CD14-positive monocyte (primary cell): ENCODE data around the gene DAPK1. TPM values are rescaled to one million over a fixed set of nuclear protein-coding genes. Genes with fewer than 3 reads are reported as not detected.
A peak's percentile ranks its signal among the peaks of the same experiment; 100 is the strongest.

Experiments
- DNase-seq, 3 donors: peaks; one replicate each; pipeline ENCODE4 v3.0.0-alpha.2; 2011 to 2022
- H2AFZ ChIP-seq: 2 replicates; pipeline ENCODE4 v1.6.0; 2012; ENCODE audit warnings: mild to moderate bottlenecking, low read depth, low read length, inconsistent platforms; ENCODE audit not compliant: insufficient read depth, poor library complexity, severe bottlenecking
- H3K27ac ChIP-seq, 2 donors: 1 replicate in 1 of 2; 2 replicates in 1 of 2; pipeline ENCODE4 v1.5.1; 2012 to 2013; ENCODE audit warnings: low read length in 2 of 2, control low read depth in 1 of 2, inconsistent platforms in 1 of 2, low read depth in 1 of 2, mild to moderate bottlenecking in 1 of 2
- H3K27me3 ChIP-seq, 2 donors: one replicate each; pipeline versions ENCODE4 v1.6.0 to v1.6.1; 2011 to 2013; ENCODE audit warnings: low read length in 2 of 2; ENCODE audit not compliant: control insufficient read depth in 2 of 2, insufficient read depth in 2 of 2
- H3K36me3 ChIP-seq, 2 donors: replicated peaks in 1 of 2; 1 replicate in 1 of 2; 2 replicates in 1 of 2; pipeline versions ENCODE4 v1.5.1 to v1.6.1; 2012 to 2013; ENCODE audit warnings: low read length in 2 of 2, control low read depth in 1 of 2, inconsistent platforms in 1 of 2, mild to moderate bottlenecking in 1 of 2; ENCODE audit not compliant: insufficient read depth in 2 of 2, control insufficient read depth in 1 of 2
- H3K4me1 ChIP-seq, 2 donors: 1 replicate in 1 of 2; 2 replicates in 1 of 2; pipeline versions ENCODE4 v1.5.1 to v1.6.1; 2012 to 2013; ENCODE audit warnings: low read length in 2 of 2, control low read depth in 1 of 2, inconsistent platforms in 1 of 2, mild to moderate bottlenecking in 1 of 2, moderate library complexity in 1 of 2; ENCODE audit not compliant: insufficient read depth in 2 of 2, control insufficient read depth in 1 of 2
- H3K4me2 ChIP-seq: replicated peaks from 2 replicates; pipeline ENCODE3; 2012; ENCODE audit warnings: low read length, moderate library complexity, mild to moderate bottlenecking; ENCODE audit not compliant: poor library complexity, severe bottlenecking; ENCODE audit errors: extremely low read depth
- H3K4me3 ChIP-seq, 3 experiments: fragments of 200-600 bp in 1 of 3; sonication (generic) in 1 of 3; replicated peaks in 1 of 3; 1 replicate in 2 of 3; 2 replicates in 1 of 3; pipeline ENCODE4 v1.5.1; 2011 to 2013; ENCODE audit warnings: low read length in 3 of 3, mild to moderate bottlenecking in 3 of 3, control low read depth in 2 of 3, low read depth in 2 of 3, inconsistent platforms in 1 of 3, moderate library complexity in 1 of 3
- H3K79me2 ChIP-seq: 2 replicates; pipeline ENCODE4 v1.6.0; 2012; ENCODE audit warnings: mild to moderate bottlenecking, control low read depth, inconsistent platforms, low read length, moderate library complexity; ENCODE audit not compliant: insufficient read depth
- H3K9ac ChIP-seq: 2 replicates; pipeline ENCODE4 v1.6.0; 2017; ENCODE audit warnings: low read length, mild to moderate bottlenecking; ENCODE audit not compliant: insufficient read depth, poor library complexity, severe bottlenecking
- H3K9me3 ChIP-seq, 2 donors: replicated peaks in 1 of 2; 1 replicate in 1 of 2; 2 replicates in 1 of 2; pipeline versions ENCODE4 v1.5.1 to v1.6.1; 2012 to 2013; ENCODE audit warnings: low read length in 2 of 2, control low read depth in 1 of 2; ENCODE audit not compliant: control insufficient read depth in 1 of 2, insufficient read depth in 1 of 2
- H4K20me1 ChIP-seq: 2 replicates; pipeline ENCODE4 v1.6.0; 2012; ENCODE audit warnings: mild to moderate bottlenecking, low read length, control low read depth, moderate library complexity; ENCODE audit not compliant: insufficient read depth
- H3K27ac Mint-ChIP-seq, 7 donors: one replicate each; pipeline ENCODE4 v1.8.0; 2020; ENCODE audit warnings: mild to moderate bottlenecking in 7 of 7, mixed read lengths in 7 of 7, moderate library complexity in 6 of 7, inconsistent platforms in 2 of 7
- H3K27me3 Mint-ChIP-seq, 3 donors: one replicate each; pipeline ENCODE4 v1.8.0; 2021 to 2022; ENCODE audit warnings: low read depth in 3 of 3, mild to moderate bottlenecking in 3 of 3, mixed read lengths in 3 of 3, moderate library complexity in 3 of 3, inconsistent platforms in 1 of 3
- H3K36me3 Mint-ChIP-seq, 2 donors: one replicate each; pipeline ENCODE4 v1.8.0; 2020; ENCODE audit warnings: mixed read lengths in 2 of 2, inconsistent platforms in 1 of 2, mild to moderate bottlenecking in 1 of 2
- H3K4me1 Mint-ChIP-seq: one replicate; pipeline ENCODE4 v1.8.0; 2020; ENCODE audit warnings: mild to moderate bottlenecking, mixed read lengths
- H3K4me3 Mint-ChIP-seq, 2 donors: one replicate each; pipeline ENCODE4 v1.8.0; 2020; ENCODE audit warnings: mild to moderate bottlenecking in 2 of 2, mixed read lengths in 2 of 2, moderate library complexity in 1 of 2
- H3K9me3 Mint-ChIP-seq, 7 donors: one replicate each; pipeline ENCODE4 v1.8.0; 2020 to 2022; ENCODE audit warnings: mixed read lengths in 7 of 7, mild to moderate bottlenecking in 6 of 7, moderate library complexity in 6 of 7, inconsistent platforms in 2 of 7
- CTCF ChIP-seq: fragments of 200-600 bp; IDR thresholded peaks from one replicate; pipeline ENCODE4 v1.8.0; 2022; ENCODE audit warnings: antibody characterized with exemption, mild to moderate bottlenecking
- WGBS: methylation state at CpG from one replicate; pipeline ENCODE4 v1.1.5; 2013; ENCODE audit warnings: missing lambda C conversion rate; ENCODE audit not compliant: insufficient coverage; 5-methylcytosine and 5-hydroxymethylcytosine counted together
- intact Hi-C, 2 donors: fragments of 100-400 bp; cut with micrococcal nuclease; formaldehyde crosslinking; loops; one replicate each; pipeline versions ENCODE4 v1.15.0 to v1.15.1; 2023
- polyA plus RNA-seq, 3 donors: library from polyadenylated mRNA; depleted of rRNA in 1 of 3; unstranded in 2 of 3; stranded (reverse) in 1 of 3; fragments of 300-500 nt in 2 of 3; fragments of >200 nt in 1 of 3; fragmentation: Illumina TruSeq in 2 of 3; gene quantifications; 1 replicate in 2 of 3; 2 replicates in 1 of 3; pipeline ENCODE4 v1.2.3, GENCODE V29; 2012 to 2021

The DAPK1 gene
- polyA plus RNA-seq, 3 donors, result 24.1 to 102 (median 44.4) TPM

DNA sequence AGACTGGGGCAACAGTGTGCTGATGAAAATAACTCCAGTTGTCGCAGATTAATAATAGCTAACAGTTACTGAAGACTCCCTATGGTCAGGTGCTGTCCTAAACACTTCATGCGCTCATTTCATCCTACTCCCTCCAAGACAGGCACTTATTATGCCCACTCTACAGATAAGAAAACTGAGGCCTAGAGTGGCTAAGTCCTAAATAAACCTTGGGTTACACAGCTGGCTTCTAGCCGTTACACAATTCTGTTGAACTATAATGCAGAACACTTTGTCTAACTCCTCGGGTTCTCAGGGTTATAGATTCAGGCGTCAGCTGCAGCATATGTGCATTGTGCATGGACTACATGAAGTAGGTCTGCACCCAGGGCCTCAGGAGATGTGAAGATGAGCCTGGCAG, 103.9 kb downstream of the DAPK1 start:
- intact Hi-C loops, result loop anchor here (10.0 kb wide), 2 partner anchors 47 to 197 kb away; no protein-coding TSS in a partner anchor
- H4K20me1 ChIP-seq, result no peaks in the 10 kb centered on the region
- peaks cover 46 to 64% of the 10 kb centered on the region in 2 donors for H3K4me1 ChIP-seq
- peaks cover 83% of the 10 kb centered on the region for H3K4me1 Mint-ChIP-seq
- no peak for TF ChIP-seq CTCF
- peak overlapping the region; percentile 90 to 97 (median 95) for H3K27ac Mint-ChIP-seq
- peak overlapping the region in 1 of 3 experiments; percentile 29 for H3K4me3 ChIP-seq
- H3K27ac ChIP-seq, result peak overlapping the region; percentile 5 to 97
- peaks cover 9 to 20% of the 10 kb centered on the region in 2 donors for H3K36me3 ChIP-seq
- H2AFZ ChIP-seq, result no peak overlapping the region
- H3K9me3 ChIP-seq, result peaks cover 4 to 5% of the 10 kb centered on the region in 2 donors
- H3K9me3 Mint-ChIP-seq, result peaks cover under 1 to 17% (median 10%) of the 10 kb centered on the region in 7 donors
- DNase-seq, result no peak
- peaks cover 21% of the 10 kb centered on the region for H3K79me2 ChIP-seq
- no peaks in the 10 kb centered on the region for H3K27me3 ChIP-seq
- H3K4me2 ChIP-seq, result peak overlapping the region; percentile 36
- H3K36me3 Mint-ChIP-seq, result peaks cover 42 to 56% of the 10 kb centered on the region in 2 donors
- H3K27me3 Mint-ChIP-seq, result peaks cover 0 to 7% (median 0%) of the 10 kb centered on the region in 3 donors
- H3K9ac ChIP-seq, result peak overlapping the region; percentile 68
- WGBS, result 61% methylated on average over 3 of the region's 5 CpGs
- H3K4me3 Mint-ChIP-seq, result no peak overlapping the region

DNA sequence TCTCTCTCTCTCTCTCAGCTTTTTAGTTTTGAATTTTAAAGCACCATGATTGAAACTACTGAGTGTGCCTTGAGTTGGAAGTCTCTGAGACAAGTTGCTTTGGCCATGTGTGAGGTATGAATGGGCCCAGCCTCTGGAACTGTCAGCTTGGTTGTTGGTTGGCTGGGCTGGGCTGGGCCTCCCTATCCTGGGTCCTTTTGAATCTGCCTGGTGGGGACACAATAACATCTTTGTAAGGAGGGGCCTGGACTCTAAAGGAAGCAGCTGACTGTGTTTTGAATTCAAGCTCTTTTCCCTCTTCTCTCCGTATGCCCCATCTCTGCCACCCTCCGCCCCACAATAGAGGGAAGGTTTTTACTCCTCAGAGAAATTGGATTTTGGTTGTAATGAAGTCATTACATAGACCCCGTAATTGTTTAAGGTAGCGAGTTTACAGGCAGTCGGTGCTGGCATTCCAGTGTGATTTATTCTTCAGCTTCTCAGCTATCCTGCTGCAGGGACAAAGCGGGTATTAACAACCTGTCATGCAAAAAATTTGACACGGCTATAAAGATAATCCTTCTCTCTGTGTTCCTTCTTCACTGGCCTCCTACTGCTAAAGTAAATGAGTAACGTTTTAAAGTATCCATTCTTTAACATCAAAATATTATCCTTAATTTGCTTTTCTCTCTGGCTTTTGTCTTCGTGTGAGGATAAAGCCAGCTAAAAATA, 105.4 kb downstream of the DAPK1 start:
- peaks cover 9 to 30% (median 25%) of the 10 kb centered on the region in 7 donors for H3K9me3 Mint-ChIP-seq
- H3K36me3 Mint-ChIP-seq, result peaks cover 46 to 61% of the 10 kb centered on the region in 2 donors
- peaks cover 43 to 51% of the 10 kb centered on the region in 2 donors for H3K4me1 ChIP-seq
- no peak for DNase-seq
- no peak overlapping the region for H3K27ac ChIP-seq
- H3K4me3 ChIP-seq, result no peak overlapping the region
- H3K27me3 Mint-ChIP-seq, result peaks cover 0 to 5% (median 0%) of the 10 kb centered on the region in 3 donors
- peaks cover 18 to 20% of the 10 kb centered on the region in 2 donors for H3K9me3 ChIP-seq
- H3K27ac Mint-ChIP-seq, result peak overlapping the region in 3 of 7 donors; percentile 5 to 92 (median 38)
- 94% methylated on average over 5 of the region's 9 CpGs for WGBS
- H3K9ac ChIP-seq, result no peak overlapping the region
- no peaks in the 10 kb centered on the region for H3K27me3 ChIP-seq
- no peak overlapping the region for H3K4me2 ChIP-seq
- H3K36me3 ChIP-seq, result peaks cover 9 to 34% of the 10 kb centered on the region in 2 donors
- peaks cover 21% of the 10 kb centered on the region for H3K79me2 ChIP-seq
- H3K4me1 Mint-ChIP-seq, result peaks cover 73% of the 10 kb centered on the region
- H4K20me1 ChIP-seq, result no peaks in the 10 kb centered on the region
- no peak for TF ChIP-seq CTCF
- no peak overlapping the region for H3K4me3 Mint-ChIP-seq
- intact Hi-C loops, result loop anchor here (10.0 kb wide), 2 partner anchors 48 to 198 kb away; no protein-coding TSS in a partner anchor
- H2AFZ ChIP-seq, result no peak overlapping the region
